Keratinocyte (primary cell): ENCODE measurements around the gene JADE2. TPM values are rescaled to one million over a fixed set of nuclear protein-coding genes. Genes with fewer than 3 reads are reported as not detected.

Experiments used
- DNase-seq: peaks from one replicate; pipeline ENCODE4 v3.0.0-alpha.2; 2011; ENCODE audit warnings: low read depth, missing footprints, low spot score
- FAIRE-seq: peaks from 2 replicates; lab custom pipeline; 2011; peaks lifted over from hg19 to GRCh38; lab: Jason Lieb, UNC
- H2AFZ ChIP-seq: 2 replicates; pipeline ENCODE4 v1.6.0; 2012; ENCODE audit warnings: low read length, control low read depth, inconsistent platforms; ENCODE audit not compliant: control insufficient read depth
- H3K27ac ChIP-seq: 2 replicates; pipeline ENCODE4 v1.5.1; 2011; ENCODE audit warnings: low read length; ENCODE audit not compliant: control insufficient read depth, insufficient read depth
- H3K27me3 ChIP-seq: 3 replicates; pipeline ENCODE4 v1.6.0; 2011; ENCODE audit warnings: low read length; ENCODE audit not compliant: control insufficient read depth, insufficient read depth; ENCODE audit errors: extremely low read depth
- H3K36me3 ChIP-seq, 2 experiments: 2 replicates in 1 of 2; 3 replicates in 1 of 2; pipeline ENCODE4 v1.5.1; 2011; ENCODE audit warnings: low read length in 2 of 2, mild to moderate bottlenecking in 1 of 2; ENCODE audit not compliant: control insufficient read depth in 2 of 2, insufficient read depth in 2 of 2; ENCODE audit errors: extremely low read depth in 1 of 2
- H3K4me1 ChIP-seq: 3 replicates; pipeline ENCODE4 v1.5.1; 2011; ENCODE audit warnings: low read length; ENCODE audit not compliant: control insufficient read depth, insufficient read depth; ENCODE audit errors: extremely low read depth
- H3K4me2 ChIP-seq: 3 replicates; pipeline ENCODE4 v1.6.0; 2011; ENCODE audit warnings: low read depth, low read length; ENCODE audit not compliant: control insufficient read depth, insufficient read depth; ENCODE audit errors: extremely low read depth
- H3K4me3 ChIP-seq, 3 experiments: fragments of 200-600 bp in 1 of 3; sonication (generic) in 1 of 3; 2 replicates in 2 of 3; 3 replicates in 1 of 3; pipeline ENCODE4 v1.5.1; 2011 to 2016; ENCODE audit warnings: low read length in 3 of 3, mild to moderate bottlenecking in 3 of 3, control low read depth in 2 of 3, inconsistent platforms in 1 of 3, low read depth in 1 of 3, mixed read lengths in 1 of 3, mixed run types in 1 of 3, moderate library complexity in 1 of 3; ENCODE audit not compliant: control insufficient read depth in 2 of 3, insufficient read depth in 2 of 3; ENCODE audit errors: extremely low read depth in 1 of 3
- H3K79me2 ChIP-seq: 2 replicates; pipeline ENCODE4 v1.6.0; 2012; ENCODE audit warnings: low read length; ENCODE audit not compliant: control insufficient read depth, insufficient read depth
- H3K9ac ChIP-seq: 3 replicates; pipeline ENCODE4 v1.6.0; 2011; ENCODE audit warnings: low read length; ENCODE audit not compliant: control insufficient read depth, insufficient read depth; ENCODE audit errors: extremely low read depth
- H3K9me1 ChIP-seq: 3 replicates; pipeline ENCODE4 v1.6.0; 2011; ENCODE audit warnings: low read length; ENCODE audit not compliant: control insufficient read depth, insufficient read depth; ENCODE audit errors: extremely low read depth
- H3K9me3 ChIP-seq: 2 replicates; pipeline ENCODE4 v1.5.1; 2012; ENCODE audit warnings: low read depth, low read length; ENCODE audit not compliant: control insufficient read depth
- H4K20me1 ChIP-seq: 3 replicates; pipeline ENCODE4 v1.6.0; 2011; ENCODE audit warnings: low read length; ENCODE audit not compliant: control insufficient read depth, insufficient read depth; ENCODE audit errors: extremely low read depth
- EZH2 ChIP-seq: IDR thresholded peaks from one replicate; pipeline ENCODE4 v1.6.1; 2012; ENCODE audit warnings: inconsistent platforms, mild to moderate bottlenecking, low read length, moderate library complexity
- dilution Hi-C: fragments of 300-500 bp; cut with MboI; formaldehyde crosslinking; loops from one replicate; pipeline ENCODE4 v1.7.0; 2020; ENCODE audit warnings: low sequenced_read_pairs; ENCODE audit not compliant: extremely low pct_ligation_motif_present
- polyA plus RNA-seq, 5 experiments: library from polyadenylated mRNA; depleted of rRNA in 3 of 5; stranded (reverse) in 3 of 5; stranded (forward) in 1 of 5; unstranded in 1 of 5; fragments of >200 nt; gene quantifications; 1 replicate in 1 of 5; 2 replicates in 3 of 5; 3 replicates in 1 of 5; pipeline versions ENCODE4 v1.2.1 to v1.2.3, GENCODE V29; 2011 to 2012; ENCODE audit warnings: missing spikeins in 2 of 5, low read depth in 1 of 5, low replicate concordance in 1 of 5
- TF ChIP-seq, protein P1 (sequence below), 3 experiments: IDR thresholded peaks in 1 of 3; conservative IDR thresholded peaks in 1 of 3; optimal IDR thresholded peaks in 1 of 3; 2 replicates in 2 of 3; 3 replicates in 1 of 3; pipeline versions ENCODE3 to v1.5.1; 2011; ENCODE audit warnings: low read length in 3 of 3, mild to moderate bottlenecking in 3 of 3, moderate library complexity in 2 of 3, control low read depth in 1 of 3, inconsistent platforms in 1 of 3; ENCODE audit not compliant: insufficient read depth in 2 of 3; ENCODE audit errors: extremely low read depth in 1 of 3

The JADE2 gene
- polyA plus RNA-seq, 1 donor (not counting 4 experiments of a cell fraction or from before 2014, with no cell fraction given) = 11.1 TPM

DNA sequence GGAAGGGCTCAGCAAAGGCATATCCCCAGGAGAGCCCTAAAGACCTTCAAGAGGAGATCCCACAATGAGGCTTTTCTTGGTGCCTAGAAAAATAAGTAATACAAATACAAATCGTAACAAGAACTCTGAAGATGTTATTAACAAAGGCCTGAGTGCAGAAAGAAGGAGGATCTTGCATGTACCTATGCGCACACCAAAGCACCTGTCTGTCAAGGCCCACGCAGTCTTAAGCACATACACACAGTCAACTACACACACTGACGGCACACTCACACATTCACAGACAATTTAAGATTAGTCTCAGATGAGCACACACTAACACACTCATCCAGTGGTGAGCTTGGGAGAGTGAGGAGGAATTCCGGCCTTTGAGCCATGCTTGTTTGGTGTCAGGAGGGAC, 38.5 kb downstream of the JADE2 start:
- no peaks in the 10 kb centered on the region for H3K9me1 ChIP-seq
- no peaks in the 10 kb centered on the region for H3K79me2 ChIP-seq
- peaks cover 3% of the 10 kb centered on the region for H4K20me1 ChIP-seq
- no peaks in the 10 kb centered on the region for H3K27me3 ChIP-seq
- no peak overlapping the region for H3K27ac ChIP-seq
- H3K9me3 ChIP-seq = no peaks in the 10 kb centered on the region
- FAIRE-seq = no peak
- dilution Hi-C loops = no loop called here
- peaks cover 3% of the 10 kb centered on the region for H3K4me1 ChIP-seq
- H3K9ac ChIP-seq = no peak overlapping the region
- no peak for TF ChIP-seq EZH2
- TF ChIP-seq, protein P1, sequence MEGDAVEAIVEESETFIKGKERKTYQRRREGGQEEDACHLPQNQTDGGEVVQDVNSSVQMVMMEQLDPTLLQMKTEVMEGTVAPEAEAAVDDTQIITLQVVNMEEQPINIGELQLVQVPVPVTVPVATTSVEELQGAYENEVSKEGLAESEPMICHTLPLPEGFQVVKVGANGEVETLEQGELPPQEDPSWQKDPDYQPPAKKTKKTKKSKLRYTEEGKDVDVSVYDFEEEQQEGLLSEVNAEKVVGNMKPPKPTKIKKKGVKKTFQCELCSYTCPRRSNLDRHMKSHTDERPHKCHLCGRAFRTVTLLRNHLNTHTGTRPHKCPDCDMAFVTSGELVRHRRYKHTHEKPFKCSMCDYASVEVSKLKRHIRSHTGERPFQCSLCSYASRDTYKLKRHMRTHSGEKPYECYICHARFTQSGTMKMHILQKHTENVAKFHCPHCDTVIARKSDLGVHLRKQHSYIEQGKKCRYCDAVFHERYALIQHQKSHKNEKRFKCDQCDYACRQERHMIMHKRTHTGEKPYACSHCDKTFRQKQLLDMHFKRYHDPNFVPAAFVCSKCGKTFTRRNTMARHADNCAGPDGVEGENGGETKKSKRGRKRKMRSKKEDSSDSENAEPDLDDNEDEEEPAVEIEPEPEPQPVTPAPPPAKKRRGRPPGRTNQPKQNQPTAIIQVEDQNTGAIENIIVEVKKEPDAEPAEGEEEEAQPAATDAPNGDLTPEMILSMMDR (optimal IDR thresholded peaks at IDR 0.05 in 1 of 3, IDR thresholded peaks at IDR 0.05 in 1 of 3, conservative IDR thresholded peaks at IDR 0.05 in 1 of 3; ENCODE audit: extremely low read depth in 1 of 3, insufficient read depth in 2 of 3, low read length in 3 of 3) = no peak
- H3K4me2 ChIP-seq = no peak overlapping the region
- DNase-seq = no peak
- H3K36me3 ChIP-seq = peaks cover 37 to 54% of the 10 kb centered on the region in 2 experiments
- no peak overlapping the region for H3K4me3 ChIP-seq
- H2AFZ ChIP-seq = no peak overlapping the region

DNA sequence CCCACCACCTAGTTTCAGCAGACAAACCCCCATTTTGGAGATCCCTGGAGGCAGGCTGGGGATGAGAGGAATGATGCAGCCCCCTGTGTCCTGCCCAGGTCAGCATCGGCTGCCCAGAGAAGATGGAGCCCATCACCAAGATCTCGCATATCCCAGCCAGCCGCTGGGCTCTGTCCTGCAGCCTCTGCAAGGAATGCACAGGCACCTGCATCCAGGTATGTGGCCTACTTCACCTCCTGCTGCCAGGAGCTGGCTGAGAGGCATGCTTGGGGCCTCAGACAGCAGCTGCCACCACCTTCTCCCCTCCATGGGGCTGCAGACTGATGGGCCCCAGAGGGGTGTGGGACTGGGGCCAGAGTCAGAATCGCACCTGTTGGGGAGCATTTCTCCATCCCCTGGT, 38.9 kb downstream of the JADE2 start:
- peaks cover 7% of the 10 kb centered on the region for H3K4me1 ChIP-seq
- H3K79me2 ChIP-seq = no peaks in the 10 kb centered on the region
- H3K9me3 ChIP-seq = no peaks in the 10 kb centered on the region
- FAIRE-seq (no peak), DNase-seq (no peak)
- peaks cover 4% of the 10 kb centered on the region for H4K20me1 ChIP-seq
- H3K4me3 ChIP-seq = no peak overlapping the region
- H3K4me2 ChIP-seq = no peak overlapping the region
- no peak overlapping the region for H3K27ac ChIP-seq
- H3K9me1 ChIP-seq = no peaks in the 10 kb centered on the region
- no peaks in the 10 kb centered on the region for H3K27me3 ChIP-seq
- H3K9ac ChIP-seq = no peak overlapping the region
- H3K36me3 ChIP-seq = peaks cover 36 to 51% of the 10 kb centered on the region in 2 experiments
- no peak for TF ChIP-seq EZH2
- TF ChIP-seq, protein P1 (optimal IDR thresholded peaks at IDR 0.05 in 1 of 3, IDR thresholded peaks at IDR 0.05 in 1 of 3, conservative IDR thresholded peaks at IDR 0.05 in 1 of 3; ENCODE audit: extremely low read depth in 1 of 3, insufficient read depth in 2 of 3, low read length in 3 of 3) = no peak
- dilution Hi-C loops = no loop called here
- no peak overlapping the region for H2AFZ ChIP-seq
